ENCODE data around the gene CDC14A.
A peak's percentile ranks its signal among the peaks of the same experiment; 100 is the strongest.
"Not testable (repeated sequence)": the region's sequence is repeated elsewhere in the genome, so short reads cannot be mapped to it uniquely, and the experiment has no call there.

CDC14A gene

DNA sequence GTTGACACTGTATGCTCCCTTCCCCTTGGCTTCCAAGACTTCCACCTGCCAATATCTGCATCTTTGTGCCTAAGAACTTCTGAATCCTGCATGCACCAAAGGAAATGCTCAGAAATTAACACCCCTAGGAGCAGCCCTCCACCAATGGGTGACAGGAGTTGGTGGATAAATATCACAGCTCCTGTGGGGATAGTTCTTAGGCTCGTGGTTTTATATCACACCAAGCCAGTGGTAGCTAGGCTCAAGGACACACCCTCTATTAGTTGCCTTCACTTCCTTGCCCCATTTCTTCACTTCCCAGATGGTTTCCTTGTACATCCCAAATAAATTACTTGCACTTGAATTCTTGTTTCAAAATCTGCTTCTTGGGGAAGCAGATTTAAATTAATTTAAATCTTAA, 16.9 kb upstream of the CDC14A start:
- no peak for DNase-seq (ENCODE audit: low read depth in 2 of 2)

DNA sequence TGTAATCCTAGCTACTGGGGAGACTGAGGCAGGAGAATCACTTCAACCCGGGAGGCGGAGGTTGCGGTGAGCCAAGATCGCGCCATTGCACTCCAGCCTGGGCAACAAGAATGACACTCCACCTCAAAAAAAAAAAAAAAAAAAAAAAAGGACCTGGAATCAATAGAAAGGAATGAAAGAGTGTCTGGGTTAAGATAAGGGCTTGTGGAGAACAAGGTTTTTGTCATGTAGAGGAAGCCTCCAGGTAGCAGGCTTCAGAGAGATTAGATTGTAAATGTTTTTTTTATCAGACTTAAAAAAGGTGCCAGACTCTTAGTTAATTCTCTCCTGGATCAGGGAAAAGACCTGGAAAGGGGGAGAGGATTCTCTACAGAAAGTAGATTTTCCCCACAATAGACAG, 14.4 kb upstream of the CDC14A start:
- DNase-seq (ENCODE audit: low read depth in 2 of 2): not testable (repeated sequence)

DNA sequence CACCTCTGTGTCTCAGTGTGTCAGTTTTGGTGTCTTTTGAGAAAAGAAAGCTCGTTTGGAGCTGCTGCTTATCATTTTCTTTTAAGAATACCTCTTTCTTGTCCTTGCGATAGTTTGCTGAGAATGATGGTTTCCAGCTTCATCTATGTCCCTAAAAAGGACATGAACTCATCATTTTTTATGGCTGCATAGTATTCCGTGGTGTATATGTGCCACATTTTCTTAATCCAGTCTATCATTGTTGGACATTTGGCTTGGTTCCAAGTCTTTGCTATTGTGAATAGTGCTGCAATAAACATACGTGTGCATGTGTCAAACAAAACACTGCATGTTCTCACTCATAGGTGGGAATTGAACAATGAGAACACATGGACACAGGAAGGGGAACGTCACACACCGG, 12.6 kb upstream of the CDC14A start:
- DNase-seq (ENCODE audit: low read depth in 2 of 2): not testable (repeated sequence)

DNA sequence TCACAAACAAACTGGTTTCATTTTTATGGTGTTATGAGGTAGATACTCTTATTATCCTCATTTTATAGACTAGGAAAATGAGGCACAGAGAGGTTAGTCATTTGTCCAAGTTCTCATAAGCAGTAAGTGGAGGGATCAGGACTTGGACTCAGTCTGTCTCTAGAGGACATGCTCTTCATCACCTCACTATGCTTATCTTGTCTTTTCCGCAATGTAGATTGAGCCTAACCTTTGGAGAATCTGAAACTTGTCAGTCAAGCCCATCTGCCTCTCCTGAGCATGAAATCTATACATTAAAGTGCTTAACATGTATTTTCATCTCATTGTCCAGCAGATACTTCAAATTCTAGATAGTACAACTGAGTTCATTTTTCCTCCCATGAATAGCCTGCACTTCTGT, 11.8 kb upstream of the CDC14A start:
- DNase-seq (ENCODE audit: low read depth in 2 of 2): no peak

DNA sequence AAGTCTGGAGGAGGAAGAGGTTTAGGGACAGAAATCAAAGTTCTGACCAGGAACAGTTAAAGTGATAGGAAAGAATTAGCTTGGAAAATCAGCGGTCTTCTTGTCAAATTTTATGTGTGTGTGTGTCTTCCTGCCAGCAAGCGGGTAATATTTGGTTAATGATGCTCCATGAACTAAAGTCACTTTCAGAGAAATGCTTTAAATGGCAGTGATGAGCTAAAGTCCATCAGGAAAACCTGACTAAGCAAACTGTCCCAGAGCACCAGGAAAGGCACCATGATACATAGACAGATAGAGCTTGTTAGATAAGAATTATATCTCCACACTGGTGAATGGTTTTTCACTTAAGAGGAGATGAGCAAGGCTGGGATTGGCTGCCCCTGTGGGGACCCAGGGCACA, 10.0 kb upstream of the CDC14A start:
- no peak for DNase-seq (ENCODE audit: low read depth in 2 of 2)

DNA sequence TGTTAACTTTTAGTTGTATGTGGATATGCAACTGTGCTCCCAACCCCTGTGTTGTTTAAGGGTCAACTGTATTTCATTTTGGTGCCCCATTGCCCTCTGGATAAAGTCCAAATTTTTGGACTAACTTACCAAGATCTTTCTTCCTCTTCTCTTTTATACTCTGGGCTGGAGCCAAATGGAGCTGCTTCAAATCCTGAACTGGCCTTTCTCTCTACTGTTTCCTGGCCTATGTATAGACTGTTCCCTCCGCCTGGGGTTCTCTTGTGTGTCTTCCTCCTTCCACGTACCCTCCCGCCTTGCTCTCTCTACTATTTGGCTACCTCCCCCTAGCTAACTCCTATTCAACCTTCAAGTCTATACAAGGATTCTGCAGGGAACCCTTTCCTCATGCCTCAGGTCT, 8.4 kb upstream of the CDC14A start:
- no peak for DNase-seq (ENCODE audit: low read depth in 2 of 2)

DNA sequence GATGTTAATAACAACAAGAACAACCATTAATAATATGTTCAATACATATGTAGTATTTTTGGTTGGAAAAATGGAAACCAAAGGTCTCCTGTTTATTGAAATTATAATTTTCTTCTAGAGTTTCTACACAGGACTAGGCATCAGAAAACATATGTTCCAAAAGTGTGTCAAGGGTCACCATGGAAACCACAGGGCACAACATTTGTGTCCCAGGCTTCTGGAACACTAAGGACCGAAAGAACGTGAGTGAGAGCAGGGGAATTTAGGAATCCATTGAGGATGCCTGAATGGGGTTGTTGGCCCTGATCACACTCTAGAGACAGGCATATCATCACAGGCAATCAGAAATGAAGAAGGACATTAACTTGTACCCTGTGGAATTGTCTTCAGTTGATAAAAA, 7.5 kb upstream of the CDC14A start:
- DNase-seq (ENCODE audit: low read depth in 2 of 2): no peak

DNA sequence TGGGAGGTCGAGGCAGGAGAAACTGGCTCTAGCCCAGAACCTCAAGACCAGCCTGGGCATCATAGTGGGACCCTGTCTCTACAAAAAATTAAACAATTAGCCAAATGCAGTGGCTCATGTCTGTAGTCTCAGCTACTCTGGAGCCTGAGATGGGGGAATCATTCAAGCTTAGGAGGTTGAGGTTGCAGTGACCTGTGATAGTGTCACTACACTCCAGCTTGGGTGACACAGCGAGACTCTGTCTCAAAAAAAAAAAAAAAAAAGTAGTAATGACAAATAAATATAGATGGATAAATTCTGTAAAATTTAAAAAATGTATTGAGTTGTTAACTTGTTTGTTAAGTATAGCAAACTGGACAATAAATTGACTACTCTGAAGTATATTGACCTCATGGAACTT, 5.9 kb upstream of the CDC14A start:
- no peak for DNase-seq (ENCODE audit: low read depth in 2 of 2)

DNA sequence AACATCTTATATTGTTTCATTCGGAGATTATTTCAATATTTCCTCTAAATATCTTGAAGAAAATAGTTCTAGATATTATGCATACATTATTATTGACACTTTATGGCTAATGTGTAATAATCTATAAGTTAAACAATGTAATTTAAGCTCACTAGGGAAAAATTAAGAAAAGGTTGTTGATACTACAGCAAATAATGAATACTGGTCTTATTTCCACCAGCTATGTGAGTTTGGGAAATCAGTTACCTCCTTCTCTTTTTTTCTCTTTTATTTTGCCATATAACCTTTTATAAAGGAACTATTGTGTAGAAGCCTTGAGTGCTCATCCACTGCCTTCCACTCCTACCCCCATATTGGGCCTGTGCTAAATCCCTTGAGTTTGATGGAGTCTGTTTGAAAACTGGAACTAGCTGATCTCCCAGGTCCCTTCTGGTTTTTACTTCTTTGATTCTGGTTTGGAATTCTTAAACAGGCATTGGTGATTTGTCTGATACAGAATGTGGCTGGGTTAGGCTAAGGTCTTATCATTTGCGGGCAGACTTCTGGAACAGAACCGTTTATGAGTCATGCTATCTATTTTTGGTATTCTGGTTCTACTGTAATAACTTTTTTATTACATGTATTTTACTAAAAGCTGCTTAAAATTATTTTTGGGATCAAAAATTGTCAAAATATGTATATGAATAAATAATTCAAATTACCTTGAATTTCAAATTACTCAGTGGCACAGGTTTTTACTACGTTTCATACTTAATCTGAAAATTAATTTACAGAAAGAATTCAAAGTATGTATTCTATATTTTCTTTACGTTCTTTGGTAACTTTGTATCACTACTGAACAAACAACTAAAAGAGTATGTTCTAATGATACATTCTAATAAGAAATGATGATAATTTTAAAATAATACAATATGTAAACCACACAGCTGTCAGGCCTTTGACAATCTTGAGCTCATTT, 5.0 kb upstream of the CDC14A start:
- DNase-seq (ENCODE audit: low read depth in 2 of 2): no peak

DNA sequence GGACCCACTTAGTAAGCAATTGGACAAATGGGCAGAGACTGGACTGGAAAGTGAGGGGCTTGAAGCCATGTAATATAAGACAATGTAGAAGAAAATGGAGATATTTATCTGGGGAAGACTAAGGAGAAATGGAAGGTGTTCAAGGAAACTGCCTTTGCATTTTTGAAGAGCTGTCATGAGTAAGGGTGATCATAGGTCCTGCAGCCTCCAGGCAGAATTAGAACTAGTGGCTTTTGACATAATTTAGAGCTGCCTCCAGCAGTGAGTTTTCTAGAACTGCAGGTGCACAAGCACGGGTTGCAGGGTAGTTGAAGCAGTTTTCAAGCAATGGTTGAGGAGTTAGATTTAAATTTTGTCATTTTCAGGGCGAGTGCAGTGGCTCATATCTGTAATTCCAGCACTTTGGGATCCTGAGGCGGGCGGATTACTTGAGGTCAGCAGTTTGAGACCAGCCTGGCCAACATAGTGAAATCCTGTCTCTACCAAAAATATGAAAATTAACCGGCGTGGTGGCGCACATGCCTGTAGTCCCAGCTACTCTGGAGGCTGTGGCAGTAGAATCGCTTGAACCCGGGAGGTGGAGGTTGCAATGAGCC, 3.7 kb upstream of the CDC14A start:
- DNase-seq (ENCODE audit: low read depth in 2 of 2): no peak

DNA sequence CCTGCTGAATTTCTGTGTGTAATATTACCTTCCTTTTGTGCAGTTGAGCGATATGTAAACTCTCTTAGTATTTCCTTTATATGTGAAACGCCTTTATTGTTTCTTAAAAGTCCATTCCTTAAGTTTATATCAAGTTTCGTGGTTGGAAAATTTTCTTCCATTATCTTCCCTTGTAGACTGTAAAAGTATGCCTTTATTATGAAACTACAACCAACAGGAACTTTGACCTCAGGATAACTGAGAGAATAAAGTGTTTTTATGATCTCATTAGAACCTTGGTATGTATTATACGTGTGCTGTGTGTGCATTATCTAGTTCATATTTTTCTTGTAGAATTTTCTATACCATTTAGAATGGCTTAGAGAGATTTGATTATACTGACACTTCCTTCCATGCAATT, 3.1 kb upstream of the CDC14A start:
- no peak for DNase-seq (ENCODE audit: low read depth in 2 of 2)

DNA sequence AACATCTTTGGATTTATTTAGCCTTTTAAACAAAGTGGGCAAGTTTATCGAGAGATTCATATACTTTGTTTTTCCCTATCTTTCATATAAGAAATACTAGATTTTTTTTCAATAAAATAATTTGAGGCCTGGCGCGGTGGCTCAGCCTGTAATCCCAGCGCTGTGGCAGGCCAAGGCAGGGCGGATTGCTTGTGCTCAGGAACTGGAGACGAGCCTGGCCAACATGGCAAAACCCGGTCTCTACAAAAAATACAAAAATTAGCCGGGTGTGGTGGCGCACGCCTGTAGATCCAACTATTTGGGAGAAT, 1.6 kb upstream of the CDC14A start:
- no peak for DNase-seq (ENCODE audit: low read depth in 2 of 2)

DNA sequence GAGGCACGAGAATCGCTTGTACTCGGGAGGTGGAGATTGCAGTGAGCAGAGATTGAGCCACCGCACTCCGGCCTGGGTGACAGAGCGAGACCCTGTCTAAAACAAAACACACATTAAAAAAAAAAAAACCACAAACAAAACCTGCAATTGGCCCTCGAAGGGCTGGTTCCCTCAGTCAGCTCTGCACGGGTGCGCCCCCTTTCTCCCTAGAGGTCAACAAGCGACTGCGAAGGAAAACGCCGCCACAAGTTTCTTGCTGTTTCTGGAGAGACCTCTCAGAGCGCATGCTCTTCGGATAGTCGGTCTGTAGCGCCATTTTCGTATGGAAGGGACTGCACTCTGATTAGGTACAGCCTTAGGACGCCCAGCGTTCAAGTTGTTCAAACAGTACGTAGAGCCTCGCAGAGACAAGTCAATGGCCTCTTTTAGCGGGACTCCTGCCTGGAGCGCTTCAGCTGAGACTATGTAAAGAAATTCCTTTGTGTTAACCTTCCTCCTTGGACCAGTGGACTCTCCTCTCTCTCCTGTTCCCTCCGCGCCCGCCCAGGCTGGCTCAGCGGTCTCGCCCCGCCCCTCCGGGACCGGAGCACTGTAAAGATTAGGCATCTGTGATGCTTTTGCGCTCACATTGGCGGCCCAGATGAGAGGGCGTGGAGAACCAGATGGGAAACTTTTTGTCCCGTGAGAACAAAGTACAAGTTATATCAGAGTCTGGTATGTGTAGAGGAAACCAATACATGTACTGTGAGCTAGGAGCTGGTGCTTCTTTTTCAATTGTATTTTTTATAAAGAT, 1.0 kb upstream of the CDC14A start:
- peak; percentile 77 to 87 for DNase-seq (ENCODE audit: low read depth in 2 of 2)

DNA sequence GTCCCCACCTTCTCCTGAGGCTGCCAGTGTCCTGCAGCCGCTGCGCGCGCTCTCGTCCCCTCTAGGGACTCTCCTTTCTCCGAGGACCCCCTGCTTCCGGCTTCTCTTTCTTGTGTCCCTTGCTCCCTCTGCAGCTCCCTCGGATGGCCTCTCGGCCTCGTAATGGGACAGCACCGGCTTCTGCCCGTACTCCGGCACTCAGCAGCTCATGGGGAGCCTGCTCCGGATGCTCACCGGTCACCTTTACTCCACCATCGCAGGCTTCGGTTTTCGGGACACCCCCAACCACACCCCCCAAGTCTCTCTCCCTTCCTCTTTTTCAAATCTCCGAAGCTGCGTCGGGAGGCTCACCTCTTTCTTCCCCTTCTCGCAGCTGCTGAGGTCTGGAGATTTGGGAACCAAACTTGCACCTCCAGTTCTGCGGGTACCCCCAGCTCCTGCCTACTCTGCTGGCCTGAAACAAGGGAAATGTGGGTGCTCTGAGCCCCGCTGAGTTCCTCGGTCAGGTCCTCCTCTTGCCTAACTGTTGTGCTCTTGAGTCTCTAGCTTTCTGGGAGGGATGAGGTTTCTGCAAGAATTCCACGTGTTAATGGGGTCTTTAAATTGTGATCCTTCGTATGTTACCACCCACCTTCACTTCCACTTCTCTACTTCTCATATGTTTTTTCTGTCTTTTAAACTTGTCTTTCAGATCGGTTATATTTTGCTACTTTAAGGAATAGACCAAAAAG, 930 bp downstream of the CDC14A start:
- DNase-seq (ENCODE audit: low read depth in 2 of 2): peak; percentile 10 to 22

DNA sequence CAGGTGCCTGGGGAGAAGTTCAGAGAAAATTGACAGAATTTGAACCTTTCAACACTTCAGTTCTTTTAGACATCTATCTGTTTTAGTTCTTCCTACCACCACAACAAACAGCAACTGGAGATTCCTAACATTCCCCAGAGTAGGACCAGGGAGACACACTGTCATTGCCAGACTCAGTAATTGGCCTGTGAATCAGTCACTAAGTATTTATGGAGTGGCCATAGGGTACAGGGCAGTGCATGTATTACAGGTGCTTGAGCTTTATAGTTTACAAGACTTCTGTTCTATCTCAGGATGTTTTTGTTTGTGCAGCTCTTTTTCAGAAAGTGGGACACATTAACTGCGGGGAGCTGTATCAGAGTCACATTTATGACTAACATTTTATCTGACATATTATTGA, 1.7 kb downstream of the CDC14A start:
- no peak for DNase-seq (ENCODE audit: low read depth in 2 of 2)

DNA sequence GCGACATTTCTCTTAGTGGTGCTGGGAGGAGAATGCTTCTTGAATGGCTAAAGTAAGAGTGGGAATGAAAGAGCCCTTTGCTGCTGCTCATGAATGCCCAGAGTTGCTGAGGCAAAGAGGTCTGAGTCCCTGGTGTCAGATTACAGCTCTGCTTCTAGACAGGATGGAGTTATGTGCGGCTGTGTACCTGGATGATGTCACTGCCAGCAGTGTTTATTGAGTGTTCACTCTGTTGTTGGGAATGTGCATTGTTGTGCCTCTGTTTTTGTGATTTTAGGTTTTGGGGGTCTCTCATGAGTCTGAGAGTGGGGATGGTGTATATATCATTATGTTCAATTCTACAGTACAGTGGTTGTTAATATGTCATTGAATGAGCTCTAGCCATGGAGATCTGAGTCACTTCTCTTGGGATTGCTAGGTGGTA, 2.7 kb downstream of the CDC14A start:
- DNase-seq (ENCODE audit: low read depth in 2 of 2): no peak

DNA sequence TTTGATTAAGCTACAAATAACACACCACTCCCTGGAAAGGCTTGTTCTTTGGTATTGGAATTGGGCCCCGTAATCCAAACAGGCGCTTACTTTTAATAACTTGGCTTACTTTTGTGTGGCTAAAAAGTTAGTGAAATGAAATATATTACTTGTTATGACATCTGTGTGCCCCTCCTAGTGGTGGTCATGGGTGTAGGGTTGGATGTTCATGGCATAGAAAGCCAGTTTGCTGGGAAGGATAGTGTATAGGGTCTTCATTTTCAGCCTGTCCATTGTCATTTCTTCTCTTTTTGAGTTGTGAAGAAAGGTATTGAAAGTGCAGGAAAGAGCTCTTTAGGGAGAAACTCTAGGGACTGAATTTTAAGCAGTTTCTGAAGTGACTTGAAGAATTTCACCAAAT, 5.9 kb downstream of the CDC14A start:
- DNase-seq (ENCODE audit: low read depth in 2 of 2): no peak

DNA sequence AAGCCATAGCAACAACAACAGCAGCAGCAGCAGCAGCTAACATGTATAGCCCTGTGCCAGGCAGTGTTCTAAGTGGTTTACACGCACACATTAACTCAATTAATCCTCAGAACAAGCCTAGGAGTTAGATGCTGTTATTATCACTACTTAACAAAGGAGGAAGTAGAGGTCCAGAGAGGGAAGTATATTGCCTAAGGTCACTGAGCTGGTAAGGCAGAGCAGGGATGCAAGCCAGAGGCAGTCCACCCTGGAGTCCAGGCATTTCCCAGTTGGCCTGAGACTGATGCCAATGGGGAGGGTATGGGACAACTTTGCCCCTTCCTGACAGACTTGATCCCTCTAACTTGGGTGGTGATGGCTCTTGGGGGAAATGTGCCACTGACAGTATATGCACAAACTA, 6.8 kb downstream of the CDC14A start:
- no peak for DNase-seq (ENCODE audit: low read depth in 2 of 2)

DNA sequence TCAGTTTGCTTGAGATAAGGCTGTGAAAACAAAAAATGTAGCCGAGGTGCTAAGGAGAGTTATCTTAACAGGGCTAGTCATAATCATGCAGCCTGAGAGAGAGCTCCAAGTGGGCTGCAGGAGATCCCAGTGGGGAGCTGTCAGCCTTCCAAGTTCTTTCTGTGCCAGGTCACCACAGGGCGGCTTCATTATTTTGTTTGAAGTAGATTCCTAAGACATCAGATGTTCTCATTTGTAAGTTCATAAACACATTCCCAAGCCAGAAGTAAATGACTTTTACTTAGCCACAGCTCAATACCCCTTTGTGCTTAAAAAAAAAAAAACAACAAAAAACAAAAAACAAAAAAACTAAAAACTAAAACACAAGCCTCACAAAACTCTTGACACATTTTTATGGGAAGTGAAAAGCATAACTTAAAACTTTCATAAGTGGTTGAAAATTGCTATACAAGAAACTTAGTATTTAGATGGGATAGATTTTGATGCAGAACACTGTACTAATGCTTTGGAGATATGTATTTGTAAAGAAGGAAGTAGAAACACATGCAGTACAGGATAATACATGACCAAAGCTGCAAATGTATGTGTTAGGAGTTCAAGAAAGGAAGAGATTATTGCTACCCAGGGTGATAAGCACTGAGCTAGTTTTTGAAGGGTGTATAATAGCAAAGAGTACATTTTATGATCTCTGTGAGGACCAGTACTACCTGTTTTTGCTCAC, 8.6 kb downstream of the CDC14A start:
- no peak for DNase-seq (ENCODE audit: low read depth in 2 of 2)

DNA sequence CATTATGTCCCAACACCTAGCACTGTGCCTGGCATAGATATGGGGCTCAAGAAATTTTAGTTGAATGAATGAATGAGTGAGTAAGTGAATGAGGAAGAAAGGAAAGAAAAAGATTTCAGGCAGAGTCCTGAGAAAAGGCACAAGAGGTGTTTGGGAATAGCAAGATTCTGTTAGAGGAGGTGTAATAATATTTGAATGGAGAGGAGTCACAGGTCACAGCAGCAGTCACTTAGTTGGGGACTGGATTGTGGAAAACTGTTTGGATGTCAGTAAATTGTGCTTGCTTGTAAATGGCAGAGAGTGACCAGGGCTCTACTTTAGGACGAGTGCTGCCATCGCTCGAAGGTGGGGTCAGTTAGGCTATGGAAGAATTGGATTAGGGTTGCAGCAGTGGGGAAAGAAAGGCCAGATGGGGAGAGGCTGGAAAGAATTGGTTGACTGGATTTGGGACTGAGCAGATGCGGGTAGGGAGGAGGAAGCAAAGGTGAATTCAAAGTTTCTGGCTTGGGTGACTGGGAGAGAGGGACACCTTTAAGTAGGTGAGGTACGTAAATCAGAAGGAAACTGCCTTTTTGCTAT, 9.3 kb downstream of the CDC14A start:
- no peak for DNase-seq (ENCODE audit: low read depth in 2 of 2)

DNA sequence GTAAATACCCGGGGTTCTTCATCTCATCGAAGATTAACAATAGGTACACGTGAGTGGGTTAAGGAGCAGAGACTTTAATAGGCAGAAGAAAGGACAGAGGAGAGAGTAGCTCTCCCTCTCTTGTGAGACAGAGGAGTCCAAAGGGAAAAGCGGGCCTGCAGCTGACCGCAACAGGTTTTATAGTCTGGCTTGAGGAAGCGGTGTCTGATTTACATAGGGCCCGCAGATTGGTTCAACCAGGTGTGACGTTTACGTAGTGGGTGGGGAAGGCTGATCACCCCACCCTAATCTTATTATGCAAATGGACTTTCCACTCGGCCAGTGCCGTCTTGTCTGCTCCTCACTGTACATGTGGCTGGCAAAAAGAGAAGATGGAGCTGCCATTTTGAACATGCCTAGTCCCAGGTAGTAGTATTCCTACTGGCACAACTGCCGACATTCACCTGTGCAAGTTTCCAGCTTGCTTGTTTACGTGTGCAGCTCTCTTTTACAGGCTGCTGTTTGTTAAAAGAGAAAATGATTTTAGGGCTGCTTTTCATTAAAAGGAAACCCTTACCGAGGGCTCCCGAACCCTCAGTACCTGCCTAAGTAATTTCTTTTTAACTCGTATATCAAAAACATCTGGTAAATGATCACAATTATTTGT, 10.6 kb downstream of the CDC14A start:
- no peak for DNase-seq (ENCODE audit: low read depth in 2 of 2)
